MM.1S (cell line): ENCODE data around the gene FAM25C.
"Not testable (repeated sequence)": the region's sequence is repeated elsewhere in the genome, so short reads cannot be mapped to it uniquely, and the experiment has no call there.

Experiments
- DNase-seq: peaks from one replicate; pipeline ENCODE4 v3.0.0-alpha.2; 2015
- H2AFZ ChIP-seq: fragments of 300-600 bp; sonication (generic); 2 replicates; pipeline ENCODE4 v1.6.0; 2016; ENCODE audit warnings: antibody characterized with exemption, low read length
- H3F3A ChIP-seq: fragments of 300-600 bp; sonication (generic); 2 replicates; pipeline ENCODE4 v1.6.1; 2016; ENCODE audit warnings: mild to moderate bottlenecking, antibody characterized with exemption, low read length, moderate library complexity, mixed read lengths; ENCODE audit not compliant: insufficient read depth
- H3K27ac ChIP-seq: fragments of 300-600 bp; sonication (generic); 2 replicates; pipeline ENCODE4 v1.5.1; 2016; ENCODE audit warnings: mild to moderate bottlenecking, low read length
- H3K27me3 ChIP-seq: fragments of 300-600 bp; sonication (generic); replicated peaks from 2 replicates; pipeline ENCODE4 v1.6.0; 2016; ENCODE audit warnings: low read length; ENCODE audit not compliant: insufficient read depth
- H3K36me3 ChIP-seq: fragments of 300-600 bp; sonication (generic); replicated peaks from 2 replicates; pipeline ENCODE4 v1.6.1; 2016; ENCODE audit warnings: mild to moderate bottlenecking, low read length, mixed read lengths; ENCODE audit not compliant: insufficient read depth
- H3K4me1 ChIP-seq: fragments of 300-600 bp; sonication (generic); 2 replicates; pipeline ENCODE4 v1.6.1; 2016; ENCODE audit warnings: low read length, mixed read lengths
- H3K4me2 ChIP-seq: fragments of 300-600 bp; sonication (generic); 2 replicates; pipeline ENCODE4 v1.6.0; 2016; ENCODE audit warnings: low read depth, low read length
- H3K4me3 ChIP-seq: fragments of 300-600 bp; sonication (generic); 2 replicates; pipeline ENCODE4 v1.5.1; 2016; ENCODE audit warnings: low read length, mixed read lengths
- H3K79me2 ChIP-seq: fragments of 300-600 bp; sonication (generic); 2 replicates; pipeline ENCODE4 v1.6.1; 2016; ENCODE audit warnings: mixed run types, low read length, mixed read lengths
- H3K9ac ChIP-seq: fragments of 300-600 bp; sonication (generic); 2 replicates; pipeline ENCODE4 v1.6.1; 2016; ENCODE audit warnings: low read length, mixed read lengths
- H3K9me2 ChIP-seq: fragments of 300-600 bp; sonication (generic); replicated peaks from 2 replicates; pipeline ENCODE4 v1.6.1; 2016; ENCODE audit warnings: mild to moderate bottlenecking, low read length, mixed read lengths; ENCODE audit not compliant: insufficient read depth
- H3K9me3 ChIP-seq: fragments of 300-600 bp; sonication (generic); replicated peaks from 2 replicates; pipeline ENCODE4 v1.6.1; 2016; ENCODE audit warnings: mild to moderate bottlenecking, low read length, mixed read lengths; ENCODE audit not compliant: insufficient read depth
- H4K20me1 ChIP-seq: fragments of 300-600 bp; sonication (generic); 2 replicates; pipeline ENCODE4 v1.6.1; 2016; ENCODE audit warnings: mild to moderate bottlenecking, low read length, moderate library complexity, mixed read lengths; ENCODE audit not compliant: insufficient read depth

Gene FAM25C

DNA sequence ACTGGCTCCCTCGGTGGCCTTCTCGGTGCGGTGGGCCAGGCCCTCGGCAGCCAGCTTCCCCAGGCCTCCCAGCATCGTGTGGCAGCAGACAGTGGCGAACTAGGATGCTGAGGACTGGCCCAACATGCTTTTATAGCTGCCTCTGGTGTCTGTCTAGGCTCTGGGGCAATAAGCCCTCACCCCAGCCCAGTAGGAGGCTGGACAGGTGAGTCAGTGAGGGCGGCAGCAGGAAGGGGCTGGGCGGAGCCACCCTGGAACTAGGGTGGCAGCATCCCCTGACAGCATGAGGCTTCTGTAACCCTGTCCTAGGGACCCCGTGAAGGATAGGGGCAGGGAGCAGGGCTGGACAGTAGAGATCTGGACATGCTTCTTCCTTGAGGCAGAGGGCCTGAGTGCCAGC lies at the start of gene FAM25C:
TSS of gene FAM25C (minus strand) at position 101 of the 400 bp plus-strand sequence. CDS start at position 75, 26 bp downstream.
- not testable (repeated sequence) for H3K27me3 ChIP-seq, H3K36me3 ChIP-seq, H3K4me2 ChIP-seq, H3K27ac ChIP-seq, H4K20me1 ChIP-seq, H3K9ac ChIP-seq, H3K79me2 ChIP-seq, H3K4me1 ChIP-seq, DNase-seq, H3K9me3 ChIP-seq, H2AFZ ChIP-seq, H3F3A ChIP-seq, H3K9me2 ChIP-seq, H3K4me3 ChIP-seq

DNA sequence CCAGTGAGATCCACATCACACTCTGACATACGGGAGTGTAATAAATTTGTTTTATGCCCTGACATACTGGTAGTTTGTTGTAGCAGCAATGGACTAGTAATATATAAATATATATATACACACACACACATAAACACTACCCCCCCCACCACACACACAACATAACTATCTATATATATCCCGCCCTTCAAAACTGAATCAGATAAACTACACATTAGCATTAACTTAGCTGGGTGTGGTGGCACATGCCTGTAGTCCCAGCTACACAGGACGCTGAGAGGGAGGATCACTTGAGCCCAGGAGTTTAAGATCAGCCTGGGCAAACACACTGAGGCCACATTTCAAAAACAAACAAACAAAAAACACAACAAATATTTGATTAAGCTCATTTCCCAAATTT lies 45.0 kb upstream of the FAM25C start:
- not testable (repeated sequence) for H3K36me3 ChIP-seq, H4K20me1 ChIP-seq, DNase-seq

GRCh38 chr10:48031390-48031789 lies 31.8 kb upstream of the FAM25C start:
- not testable (repeated sequence) for H3K4me2 ChIP-seq, H3K9ac ChIP-seq, H2AFZ ChIP-seq, H3F3A ChIP-seq, H3K27ac ChIP-seq, H3K9me2 ChIP-seq, DNase-seq, H3K27me3 ChIP-seq, H3K4me1 ChIP-seq, H3K4me3 ChIP-seq, H3K79me2 ChIP-seq, H3K36me3 ChIP-seq, H3K9me3 ChIP-seq, H4K20me1 ChIP-seq

More for the DNA sequence above, 45.0 kb upstream of the FAM25C start:
- not testable (repeated sequence) for H3K9me3 ChIP-seq, H3K27ac ChIP-seq, H3K79me2 ChIP-seq, H3K4me1 ChIP-seq, H3K4me2 ChIP-seq, H3K9me2 ChIP-seq, H3K9ac ChIP-seq, H3K27me3 ChIP-seq, H3F3A ChIP-seq, H3K4me3 ChIP-seq, H2AFZ ChIP-seq

DNA sequence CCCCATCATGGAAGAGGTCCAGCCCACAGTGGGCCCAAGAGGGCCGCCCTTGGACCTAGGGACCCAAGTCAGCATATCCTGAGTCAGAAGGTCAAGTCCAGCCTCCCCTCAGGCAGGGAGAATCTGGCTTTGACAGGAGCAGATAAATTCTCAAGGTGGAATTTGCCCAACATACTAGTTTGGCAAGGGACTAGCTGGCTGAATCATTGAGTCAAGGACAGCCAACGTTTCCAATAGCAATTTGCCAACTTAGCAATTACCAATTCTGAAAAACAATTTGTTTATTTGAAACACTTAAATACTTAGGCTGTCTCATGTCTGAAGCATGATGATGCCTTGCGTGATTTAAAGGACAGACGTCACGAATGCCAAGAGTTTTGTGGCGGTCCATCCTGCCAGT lies 2.7 kb upstream of the FAM25C start:
- H3K4me1 ChIP-seq, H3K79me2 ChIP-seq, H3K27me3 ChIP-seq, H3K9me3 ChIP-seq, H3K4me2 ChIP-seq, DNase-seq, H3K27ac ChIP-seq, H3K36me3 ChIP-seq, H4K20me1 ChIP-seq, H2AFZ ChIP-seq, H3K4me3 ChIP-seq, H3F3A ChIP-seq, H3K9ac ChIP-seq, H3K9me2 ChIP-seq: not testable (repeated sequence)

- DNase-seq, H3K36me3 ChIP-seq, H3K4me2 ChIP-seq, H2AFZ ChIP-seq, H3K9ac ChIP-seq, H3K27ac ChIP-seq, H3K27me3 ChIP-seq, H4K20me1 ChIP-seq, H3K9me3 ChIP-seq, H3F3A ChIP-seq, H3K79me2 ChIP-seq, H3K9me2 ChIP-seq, H3K4me3 ChIP-seq, H3K4me1 ChIP-seq: not testable (repeated sequence)
Observed at GRCh38 chr10:47994045-47994444, 5.5 kb downstream of the FAM25C start.

- H3K4me1 ChIP-seq, H3K9me2 ChIP-seq, H3K27ac ChIP-seq, H3K79me2 ChIP-seq, H3K36me3 ChIP-seq, DNase-seq, H3K27me3 ChIP-seq, H3K9me3 ChIP-seq, H4K20me1 ChIP-seq, H3K9ac ChIP-seq, H3K4me2 ChIP-seq, H3F3A ChIP-seq, H3K4me3 ChIP-seq, H2AFZ ChIP-seq: not testable (repeated sequence)
Observed at GRCh38 chr10:47992560-47992959, 7.0 kb downstream of the FAM25C start.

- H2AFZ ChIP-seq, result not testable (repeated sequence)
Observed at GRCh38 chr10:47991706-47992105, 7.9 kb downstream of the FAM25C start.

DNA sequence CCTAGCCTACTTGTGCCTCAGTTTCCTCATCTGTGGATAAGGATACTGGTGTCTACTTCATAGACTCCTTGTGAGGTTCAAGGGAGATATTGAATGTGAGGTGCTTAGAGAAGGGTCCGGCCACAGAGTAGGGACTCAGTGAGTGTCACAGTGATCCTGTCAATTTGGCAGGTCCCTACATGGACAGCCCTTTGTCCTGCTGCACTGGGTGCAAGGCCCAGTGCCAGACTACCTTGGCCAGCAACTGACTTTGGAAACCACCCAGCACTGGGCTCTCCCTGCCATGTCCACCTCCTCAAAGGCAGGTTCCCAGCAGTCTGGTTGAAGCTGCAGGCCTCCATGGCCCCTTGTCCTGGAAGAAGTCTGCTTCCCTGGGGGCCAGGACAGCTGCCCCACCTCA lies 9.5 kb downstream of the FAM25C start:
- H3K27ac ChIP-seq, DNase-seq, H3K4me2 ChIP-seq, H2AFZ ChIP-seq, H3K4me1 ChIP-seq, H3K9ac ChIP-seq, H4K20me1 ChIP-seq, H3K27me3 ChIP-seq, H3K79me2 ChIP-seq, H3F3A ChIP-seq, H3K36me3 ChIP-seq, H3K9me3 ChIP-seq, H3K9me2 ChIP-seq, H3K4me3 ChIP-seq: not testable (repeated sequence)

More at GRCh38 chr10:47991706-47992105, 7.9 kb downstream of the FAM25C start:
- H3K9me2 ChIP-seq, H3K27ac ChIP-seq, H3K9me3 ChIP-seq, H4K20me1 ChIP-seq, H3K27me3 ChIP-seq, H3K4me3 ChIP-seq, H3K79me2 ChIP-seq, DNase-seq, H3K9ac ChIP-seq, H3K4me1 ChIP-seq, H3K36me3 ChIP-seq, H3F3A ChIP-seq, H3K4me2 ChIP-seq: not testable (repeated sequence)
